Prostate gland (tissue), 2 donors: ENCODE measurements around the gene ASIC2. TPM values are rescaled to one million over a fixed set of nuclear protein-coding genes. Genes with fewer than 3 reads are reported as not detected.
"Not testable (repeated sequence)": the region's sequence is repeated elsewhere in the genome, so short reads cannot be mapped to it uniquely, and the experiment has no call there.

Experiments
- DNase-seq: peaks from one replicate; pipeline ENCODE4 v3.0.0-alpha.2; 2019; ENCODE audit warnings: low spot score
- H3K27ac ChIP-seq, 2 donors: fragments of 200-600 bp; sonication (generic); 2 replicates each; pipeline ENCODE4 v1.5.1; 2017 to 2019
- H3K27me3 ChIP-seq: fragments of 200-600 bp; sonication (generic); replicated peaks from 2 replicates; pipeline ENCODE4 v1.5.1; 2019; ENCODE audit not compliant: insufficient read depth
- H3K36me3 ChIP-seq, 2 donors: fragments of 200-600 bp; sonication (generic); 1 replicate in 1 of 2; 2 replicates in 1 of 2; pipeline versions ENCODE4 v1.5.1 to v1.8.1; 2017 to 2019
- H3K4me1 ChIP-seq: fragments of 200-600 bp; sonication (generic); replicated peaks from 2 replicates; pipeline ENCODE4 v1.5.1; 2019
- H3K4me3 ChIP-seq, 2 donors: fragments of 200-600 bp; sonication (generic); 2 replicates each; pipeline ENCODE4 v1.5.1; 2017 to 2019
- H3K9me3 ChIP-seq: fragments of 200-600 bp; sonication (generic); 2 replicates; pipeline ENCODE4 v1.5.1; 2017
- CTCF ChIP-seq, 4 experiments: fragments of 200-600 bp in 2 of 4; fragments of 450-650 bp in 2 of 4; sonication (generic) in 2 of 4; IDR thresholded peaks; 1 replicate in 3 of 4; 2 replicates in 1 of 4; pipeline ENCODE4 v1.5.1; 2016 to 2019; ENCODE audit warnings: antibody characterized with exemption in 4 of 4, mild to moderate bottlenecking in 2 of 4, moderate library complexity in 2 of 4
- POLR2A ChIP-seq: fragments of 450-650 bp; IDR thresholded peaks from one replicate; pipeline ENCODE4 v1.6.1; 2016; ENCODE audit warnings: antibody characterized with exemption, mild to moderate bottlenecking
- POLR2AphosphoS5 ChIP-seq: sonication (generic); formaldehyde crosslinking; IDR thresholded peaks from one replicate; pipeline ENCODE4 v1.6.1; 2017; ENCODE audit warnings: antibody characterized with exemption
- WGBS: methylation state at CpG from one replicate; pipeline ENCODE4 v1.1.5; 2018; 5-methylcytosine and 5-hydroxymethylcytosine counted together
- intact Hi-C: fragments of 100-400 bp; cut with DNase I; formaldehyde crosslinking; loops from one replicate; pipeline ENCODE4 v1.14.2; 2022
- total RNA-seq, 2 donors: library from RNA; depleted of rRNA; stranded (reverse); fragments of >200 nt; gene quantifications; one replicate each; pipeline ENCODE4 v1.1.0, GENCODE V29; 2016

The ASIC2 gene
- total RNA-seq, 2 donors from 2014 or later, result 3.2 TPM; not detected in 1

- intact Hi-C loops, result no loop called here
- no peak for DNase-seq
- WGBS, result 64% methylated on average over 13 of the region's 13 CpGs
- no peak overlapping the region for H3K27ac ChIP-seq
- TF ChIP-seq POLR2A, result no peak
- no peak for TF ChIP-seq CTCF (IDR thresholded peaks at IDR 0.05)
- TF ChIP-seq POLR2AphosphoS5, result no peak
- H3K9me3 ChIP-seq, result no peaks in the 10 kb centered on the region
- no peaks in the 10 kb centered on the region for H3K36me3 ChIP-seq
- H3K27me3 ChIP-seq, result no peaks in the 10 kb centered on the region
- H3K4me1 ChIP-seq, result no peaks in the 10 kb centered on the region
- no peak overlapping the region for H3K4me3 ChIP-seq
Observed at GRCh38 chr17:32992321-32993033, 300.6 kb downstream of the ASIC2 start.

- no peaks in the 10 kb centered on the region for H3K4me1 ChIP-seq
- intact Hi-C loops, result no loop called here
- H3K4me3 ChIP-seq, result no peak overlapping the region
- H3K27ac ChIP-seq, result no peak overlapping the region
- TF ChIP-seq CTCF (IDR thresholded peaks at IDR 0.05), result no peak
- TF ChIP-seq POLR2A, result no peak
- no peak for TF ChIP-seq POLR2AphosphoS5
- no peaks in the 10 kb centered on the region for H3K36me3 ChIP-seq
- WGBS, result 59% methylated on average over 3 of the region's 3 CpGs
- no peaks in the 10 kb centered on the region for H3K9me3 ChIP-seq
- DNase-seq, result no peak
- no peaks in the 10 kb centered on the region for H3K27me3 ChIP-seq
Observed at GRCh38 chr17:32988481-32989101, 304.5 kb downstream of the ASIC2 start.

GRCh38 chr17:32987868-32988267, 305.2 kb downstream of the ASIC2 start:
- intact Hi-C loops, H3K4me1 ChIP-seq, H3K9me3 ChIP-seq, H3K36me3 ChIP-seq, H3K4me3 ChIP-seq, DNase-seq, H3K27me3 ChIP-seq, H3K27ac ChIP-seq: not testable (repeated sequence)
- WGBS, result 63% methylated on average over 2 of the region's 2 CpGs

- H3K9me3 ChIP-seq, H3K4me1 ChIP-seq, H3K27ac ChIP-seq, intact Hi-C loops, H3K27me3 ChIP-seq, DNase-seq, H3K36me3 ChIP-seq, H3K4me3 ChIP-seq: not testable (repeated sequence)
- 22% methylated on average over 1 of the region's 1 CpG for WGBS
Observed at GRCh38 chr17:32987453-32987805, 305.7 kb downstream of the ASIC2 start.

- H3K4me3 ChIP-seq, result no peak overlapping the region
- WGBS, result 30% methylated on average over 4 of the region's 4 CpGs
- H3K4me1 ChIP-seq, result no peaks in the 10 kb centered on the region
- intact Hi-C loops, result no loop called here
- H3K9me3 ChIP-seq, result no peaks in the 10 kb centered on the region
- TF ChIP-seq POLR2A (no peak), POLR2AphosphoS5 (no peak), CTCF (IDR thresholded peaks at IDR 0.05) (no peak)
- no peak for DNase-seq
- no peak overlapping the region for H3K27ac ChIP-seq
- H3K36me3 ChIP-seq, result no peaks in the 10 kb centered on the region
- no peaks in the 10 kb centered on the region for H3K27me3 ChIP-seq
Observed at GRCh38 chr17:32985050-32985756, 307.9 kb downstream of the ASIC2 start.

GRCh38 chr17:32981611-32982010, 311.5 kb downstream of the ASIC2 start:
- H3K27ac ChIP-seq, DNase-seq, H3K27me3 ChIP-seq, H3K9me3 ChIP-seq, H3K4me1 ChIP-seq, intact Hi-C loops, H3K36me3 ChIP-seq, H3K4me3 ChIP-seq: not testable (repeated sequence)
- 80% methylated on average over 3 of the region's 3 CpGs for WGBS
